ENCODE measurements around the gene COL4A2. TPM values are rescaled to one million over a fixed set of nuclear protein-coding genes. Genes with fewer than 3 reads are reported as not detected.

Gene COL4A2
- polyA plus RNA-seq, 4 donors: 384 to 475 (median 465) TPM

- no peak for DNase-seq (ENCODE audit: low read depth in 4 of 4, low spot score in 3 of 4)
These were observed 106.1 kb downstream of the COL4A2 start for GRCh38 chr13:110413016-110413675.

GRCh38 chr13:110413676-110414040, 106.6 kb downstream of the COL4A2 start:
- no peak for DNase-seq (ENCODE audit: low read depth in 4 of 4, low spot score in 3 of 4)

DNA sequence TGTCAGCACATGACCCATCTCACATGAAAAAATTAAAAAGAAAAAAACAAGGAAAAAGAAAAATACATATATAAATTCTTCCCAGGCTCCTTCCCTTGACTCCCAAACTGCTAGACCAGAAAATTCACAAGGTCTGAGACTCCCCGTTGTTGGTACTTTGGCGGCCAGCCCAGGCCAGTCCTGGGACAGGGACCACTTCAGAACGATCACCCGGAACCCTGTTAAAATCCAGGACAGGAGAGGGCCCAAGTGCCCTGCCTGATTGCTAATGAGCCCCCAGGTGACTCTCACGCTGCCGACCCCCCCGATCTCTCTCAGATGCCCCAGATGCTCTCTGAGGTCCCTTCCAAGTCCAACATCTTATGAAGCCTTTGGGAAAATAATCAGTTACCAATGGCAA, 107.2 kb downstream of the COL4A2 start:
- DNase-seq (ENCODE audit: low read depth in 4 of 4, low spot score in 3 of 4): no peak

- no peak for DNase-seq (ENCODE audit: low read depth in 4 of 4, low spot score in 3 of 4)
These were observed 107.8 kb downstream of the COL4A2 start for GRCh38 chr13:110414931-110415330.

DNA sequence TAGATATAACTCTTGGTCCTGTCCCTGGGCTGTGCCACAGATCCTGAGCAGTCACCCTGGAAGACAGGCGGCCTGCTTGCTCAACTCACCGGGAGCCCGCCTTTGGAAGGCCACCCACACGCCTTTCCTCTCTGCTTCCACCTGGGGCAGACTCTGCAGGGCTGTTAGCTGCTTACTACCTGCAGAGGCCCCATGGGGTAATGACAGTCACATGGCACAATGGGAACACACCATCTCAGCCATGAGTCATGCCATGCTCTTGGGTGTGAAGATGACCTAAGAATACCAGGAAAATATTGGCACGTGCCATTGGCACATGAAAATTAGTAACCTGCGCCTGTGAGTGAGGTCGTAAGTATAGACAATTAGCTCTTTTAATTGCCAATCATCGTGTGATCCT, 108.6 kb downstream of the COL4A2 start:
- DNase-seq (ENCODE audit: low read depth in 4 of 4, low spot score in 3 of 4): no peak

DNA sequence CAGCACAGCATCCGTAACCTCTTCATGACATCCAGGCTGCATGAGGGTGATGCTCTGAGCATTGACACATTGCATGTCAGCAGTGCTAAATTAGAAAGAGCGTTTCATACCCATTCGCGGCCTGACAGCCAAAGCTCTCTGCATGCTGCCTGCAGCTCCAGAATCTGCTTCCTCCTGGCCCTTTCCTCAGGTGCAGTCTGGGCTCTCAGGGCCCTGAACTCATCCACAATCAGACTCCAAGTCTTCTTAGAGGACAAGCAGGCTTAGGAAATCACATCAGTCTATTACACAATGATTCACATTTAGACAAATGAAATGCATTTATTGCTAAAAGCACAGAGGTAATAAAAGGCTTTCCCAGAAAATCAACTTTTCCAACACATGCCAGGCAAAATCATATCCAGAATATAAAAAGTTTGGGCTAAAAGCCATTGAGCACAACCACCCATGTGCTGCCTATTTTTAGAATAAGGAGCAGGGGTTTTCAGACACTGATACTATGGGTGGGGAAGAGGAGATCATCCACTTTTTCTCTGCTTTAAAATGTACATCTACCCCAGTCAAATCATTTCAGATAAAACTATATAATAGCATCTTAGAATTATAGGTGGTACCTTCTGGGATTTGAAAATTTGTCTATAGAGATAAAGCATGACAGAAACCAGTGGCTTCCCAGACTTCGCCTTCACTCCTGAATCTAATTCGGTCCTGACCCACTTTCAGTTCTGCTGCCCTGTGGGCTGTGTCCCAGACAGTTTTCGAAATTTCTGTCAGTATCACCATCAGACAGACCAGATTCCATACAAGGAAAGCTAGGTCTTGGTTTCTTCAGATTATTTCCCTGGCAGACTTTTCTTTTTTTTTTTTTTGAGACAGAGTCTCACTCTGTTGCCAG, 109.3 kb downstream of the COL4A2 start:
- no peak for DNase-seq (ENCODE audit: low read depth in 4 of 4, low spot score in 3 of 4)

- no peak for DNase-seq (ENCODE audit: low read depth in 4 of 4, low spot score in 3 of 4)
These were observed 111.9 kb downstream of the COL4A2 start for GRCh38 chr13:110418944-110419343.

GRCh38 chr13:110419381-110419791, 112.3 kb downstream of the COL4A2 start:
- no peak for DNase-seq (ENCODE audit: low read depth in 4 of 4, low spot score in 3 of 4)

GRCh38 chr13:110419946-110420345, 112.9 kb downstream of the COL4A2 start:
- no peak for DNase-seq (ENCODE audit: low read depth in 4 of 4, low spot score in 3 of 4)

- DNase-seq (ENCODE audit: low read depth in 4 of 4, low spot score in 3 of 4): no peak
These were observed 113.5 kb downstream of the COL4A2 start for GRCh38 chr13:110420626-110421025.

- DNase-seq (ENCODE audit: low read depth in 4 of 4, low spot score in 3 of 4): no peak
These were observed 114.0 kb downstream of the COL4A2 start for GRCh38 chr13:110421061-110421460.

DNA sequence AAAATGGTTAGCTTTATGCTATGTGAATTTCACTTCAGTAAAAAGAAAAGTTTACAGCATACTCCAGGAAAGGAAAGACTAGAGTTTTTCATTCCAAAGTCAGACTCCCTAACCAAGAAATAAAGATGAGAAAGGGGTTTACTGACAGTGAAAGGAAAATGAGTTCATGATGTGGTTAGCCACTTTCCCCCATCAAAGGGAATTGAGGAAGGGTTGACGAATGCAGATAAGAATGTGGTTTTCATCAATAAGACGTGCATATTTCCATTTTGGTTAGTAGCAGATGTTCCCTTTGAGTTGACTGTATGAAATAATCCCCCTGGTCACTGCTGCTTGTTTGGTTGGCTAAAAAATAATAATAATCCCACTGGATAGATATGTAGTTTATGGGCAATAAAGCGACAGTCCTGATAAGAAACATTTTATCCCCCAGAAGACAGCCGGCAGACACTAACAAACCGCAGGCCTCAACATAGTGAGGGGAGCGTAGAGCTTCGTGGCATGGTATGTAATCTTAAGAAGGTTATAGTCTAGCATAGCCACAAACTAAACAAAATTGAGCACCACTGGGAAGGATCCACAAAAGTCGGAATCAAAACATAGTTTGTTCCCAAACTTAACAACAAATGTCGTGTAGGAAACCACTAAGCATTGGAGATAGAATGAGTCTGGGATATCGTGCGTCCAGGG, 114.8 kb downstream of the COL4A2 start:
- no peak for DNase-seq (ENCODE audit: low read depth in 4 of 4, low spot score in 3 of 4)

- DNase-seq (ENCODE audit: low read depth in 4 of 4, low spot score in 3 of 4): no peak
These were observed 116.0 kb downstream of the COL4A2 start for GRCh38 chr13:110422913-110423688.

GRCh38 chr13:110423689-110424302, 116.7 kb downstream of the COL4A2 start:
- no peak for DNase-seq (ENCODE audit: low read depth in 4 of 4, low spot score in 3 of 4)

DNA sequence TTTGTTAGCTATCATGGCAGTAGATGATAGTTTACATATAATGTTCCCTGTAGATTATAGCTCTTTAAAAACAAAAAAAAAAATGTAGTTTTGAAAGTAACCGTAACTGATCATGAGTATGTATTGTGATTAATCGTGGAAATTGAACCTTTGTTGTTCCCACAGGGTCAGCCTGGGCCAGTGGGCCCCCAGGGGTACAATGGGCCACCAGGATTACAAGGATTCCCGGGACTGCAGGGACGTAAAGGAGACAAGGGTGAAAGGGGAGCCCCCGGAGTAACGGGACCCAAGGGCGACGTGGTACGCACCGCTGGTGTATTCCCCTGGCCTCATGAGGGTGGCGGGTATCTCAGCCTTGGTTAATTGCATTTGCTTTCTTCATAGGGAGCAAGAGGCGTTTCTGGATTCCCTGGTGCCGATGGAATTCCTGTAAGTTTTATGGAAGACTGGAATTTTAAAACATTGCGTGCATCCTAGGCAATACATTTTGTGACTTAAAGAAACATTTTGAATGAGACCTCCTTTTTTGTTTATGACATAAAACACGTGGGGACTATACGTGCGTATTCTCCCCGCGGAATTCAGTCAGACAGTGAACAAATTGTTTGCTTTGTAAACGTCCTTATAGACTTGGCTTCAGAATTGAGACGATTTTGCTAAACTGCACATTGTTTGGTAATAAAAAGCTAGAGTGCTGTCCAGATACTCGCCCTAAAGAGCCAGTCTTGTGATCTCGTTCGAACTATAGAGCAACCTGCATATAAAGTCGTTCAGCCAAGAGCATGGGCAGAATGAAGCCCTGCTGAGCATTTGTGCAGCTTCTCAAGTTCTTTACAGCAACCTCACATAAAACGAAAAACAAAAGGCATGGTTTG, 117.7 kb downstream of the COL4A2 start:
- DNase-seq (ENCODE audit: low read depth in 4 of 4, low spot score in 3 of 4): no peak

- no peak for DNase-seq (ENCODE audit: low read depth in 4 of 4, low spot score in 3 of 4)
These were observed 118.3 kb downstream of the COL4A2 start for GRCh38 chr13:110425444-110425780.

GRCh38 chr13:110426735-110427134, 119.7 kb downstream of the COL4A2 start:
- DNase-seq (ENCODE audit: low read depth in 4 of 4, low spot score in 3 of 4): no peak

DNA sequence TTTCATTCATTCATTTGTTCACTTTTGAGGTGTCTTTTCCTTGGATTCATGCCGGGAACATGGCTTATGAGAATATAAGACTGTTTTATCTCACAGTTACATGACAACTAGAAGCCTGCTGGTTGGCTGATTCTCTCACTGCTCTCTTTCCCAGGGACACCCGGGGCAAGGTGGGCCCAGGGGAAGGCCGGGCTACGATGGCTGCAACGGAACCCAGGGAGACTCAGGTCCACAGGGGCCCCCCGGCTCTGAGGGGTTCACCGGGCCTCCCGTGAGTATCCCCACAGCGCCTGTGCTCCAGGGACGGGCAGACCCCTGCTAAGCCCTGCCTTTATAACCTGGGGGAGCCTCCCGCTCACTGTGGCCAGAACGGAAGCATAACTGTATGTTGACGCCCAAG, 121.2 kb downstream of the COL4A2 start:
- no peak for DNase-seq (ENCODE audit: low read depth in 4 of 4, low spot score in 3 of 4)
